Naive thymus-derived CD8-positive, alpha-beta T cell (primary cell): Measurements from ENCODE around the gene NMNAT2. TPM values are rescaled to one million over a fixed set of nuclear protein-coding genes. Genes with fewer than 3 reads are reported as not detected.
A peak's percentile ranks its signal among the peaks of the same experiment; 100 is the strongest.
"Not testable (repeated sequence)": the region's sequence is repeated elsewhere in the genome, so short reads cannot be mapped to it uniquely, and the experiment has no call there.

Experiments used
- ATAC-seq, 2 donors: fragments of 150-1000 bp; cut with Tn5 transposase in 1 of 2; sonication (Bioruptor Pico), chemical (Tn5 transposase) in 1 of 2; 1 replicate in 1 of 2; 2 replicates in 1 of 2; pipeline ENCODE4 v1.10.0; 2021; ENCODE audit warnings: mild to moderate bottlenecking in 2 of 2, moderate library complexity in 2 of 2
- POLR2A ChIA-PET: fragments of 350-600 bp; sonication (Branson Sonifier 250); formaldehyde crosslinking; loops from one replicate; lab custom pipeline; 2021; ENCODE audit warnings: antibody characterized with exemption; lab: Charles Lee
- DNase-seq, 10 donors: peaks; one replicate each; pipeline versions ENCODE4 v3.0.0 to v3.0.0-alpha.2; 2020 to 2022
- H3K27ac Mint-ChIP-seq, 10 donors: one replicate each; pipeline ENCODE4 v1.8.0; 2020 to 2022; ENCODE audit warnings: mild to moderate bottlenecking in 10 of 10, mixed read lengths in 10 of 10, moderate library complexity in 4 of 10, inconsistent platforms in 1 of 10
- H3K27me3 Mint-ChIP-seq, 5 donors: one replicate each; pipeline ENCODE4 v1.8.0; 2021 to 2022; ENCODE audit warnings: mixed read lengths in 5 of 5
- H3K36me3 Mint-ChIP-seq, 3 donors: one replicate each; pipeline ENCODE4 v1.8.0; 2020 to 2022; ENCODE audit warnings: mixed read lengths in 3 of 3, mild to moderate bottlenecking in 2 of 3, inconsistent platforms in 1 of 3
- H3K4me1 Mint-ChIP-seq, 4 donors: one replicate each; pipeline ENCODE4 v1.8.0; 2021 to 2022; ENCODE audit warnings: mixed read lengths in 4 of 4
- H3K4me3 Mint-ChIP-seq, 10 donors: one replicate each; pipeline ENCODE4 v1.8.0; 2020 to 2022; ENCODE audit warnings: mild to moderate bottlenecking in 10 of 10, mixed read lengths in 10 of 10, moderate library complexity in 6 of 10, inconsistent platforms in 1 of 10
- H3K9me3 Mint-ChIP-seq, 9 donors: one replicate each; pipeline ENCODE4 v1.8.0; 2020 to 2022; ENCODE audit warnings: mixed read lengths in 9 of 9, mild to moderate bottlenecking in 3 of 9, inconsistent platforms in 1 of 9, moderate library complexity in 1 of 9
- polyA plus RNA-seq, 3 donors: library from polyadenylated mRNA; unstranded; fragments of 300-500 nt; fragmentation: Illumina TruSeq; gene quantifications; one replicate each; pipeline ENCODE4 v1.2.3, GENCODE V29; 2021
- total RNA-seq, 8 experiments: library from RNA in 2 of 8; stranded (reverse) in 2 of 8; gene quantifications; one replicate each; pipeline ENCODE4 v1.2.3 and lab custom pipeline; 2021 to 2026

The NMNAT2 gene
- total and polyA plus RNA-seq, 5 experiments from 2014 or later = not detected

DNA sequence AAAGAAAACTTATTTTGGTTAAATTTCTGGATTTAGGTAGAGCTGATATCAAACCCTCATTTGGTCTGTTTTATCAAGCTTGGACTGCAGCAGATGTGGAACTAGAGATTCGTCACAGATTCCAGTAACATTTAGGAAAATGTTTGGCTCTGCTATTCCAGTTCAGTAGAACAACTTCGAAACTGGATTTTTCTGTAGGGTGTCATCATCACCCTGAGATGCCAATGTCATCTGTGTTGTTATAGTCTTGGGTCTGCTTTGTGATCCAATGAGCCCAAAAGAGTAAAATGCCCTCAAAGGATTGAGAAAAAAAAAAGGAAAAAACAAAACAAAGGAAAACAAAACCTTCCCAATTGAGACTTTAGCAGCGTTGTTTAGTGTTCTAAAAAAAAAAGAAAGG, 176.7 kb downstream of the NMNAT2 start:
- POLR2A ChIA-PET = no interaction called here
- ATAC-seq = no peak
- DNase-seq = no peak
- Mint-ChIP-seq H3K9me3 (no peaks in the 10 kb centered on the region), H3K27ac (no peak overlapping the region), H3K36me3 (peaks cover 0 to 2% (median 0%) of the 10 kb centered on the region in 3 donors), H3K4me1 (no peaks in the 10 kb centered on the region), H3K27me3 (peaks cover 0 to 24% (median 7%) of the 10 kb centered on the region in 5 donors), H3K4me3 (no peak overlapping the region)

DNA sequence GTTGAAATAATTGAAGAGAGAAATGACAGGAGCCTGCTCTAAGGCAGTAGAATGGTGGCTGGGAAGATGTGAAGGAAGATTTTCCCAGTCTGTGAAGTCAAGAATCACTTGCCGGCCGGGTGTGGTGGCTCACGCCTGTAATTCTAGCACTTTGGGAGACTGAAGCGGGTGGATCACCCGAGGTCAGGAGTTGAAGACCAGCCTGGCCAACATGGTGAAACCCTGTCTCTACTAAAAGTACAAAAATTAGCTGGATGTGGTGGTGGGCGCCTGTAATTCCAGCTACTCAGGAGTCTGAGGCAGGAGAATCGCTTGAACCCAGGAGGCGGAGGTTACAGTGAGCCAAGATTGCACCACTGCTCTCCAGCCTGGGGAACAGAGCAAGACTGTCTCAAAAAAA, 177.3 kb downstream of the NMNAT2 start:
- H3K4me1 Mint-ChIP-seq, H3K9me3 Mint-ChIP-seq, H3K36me3 Mint-ChIP-seq, POLR2A ChIA-PET, ATAC-seq, H3K27ac Mint-ChIP-seq, DNase-seq, H3K4me3 Mint-ChIP-seq: not testable (repeated sequence)
- peaks cover 0 to 24% (median 7%) of the 10 kb centered on the region in 5 donors for H3K27me3 Mint-ChIP-seq

DNA sequence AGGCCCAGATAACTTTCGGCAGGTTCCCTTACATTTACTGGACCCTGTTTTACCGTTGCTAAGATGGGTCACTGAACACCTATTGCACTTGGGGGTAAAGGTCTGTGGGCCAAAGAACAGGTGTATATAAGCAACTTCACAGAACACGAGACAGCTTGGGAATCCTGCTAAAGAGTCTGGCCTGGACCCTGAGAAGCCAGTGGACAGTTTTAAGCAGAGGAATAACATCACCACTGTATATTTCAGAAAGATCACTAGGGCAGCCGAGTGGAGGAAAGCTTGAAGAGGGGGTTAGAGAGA, 177.7 kb downstream of the NMNAT2 start:
- Mint-ChIP-seq H3K36me3 (no peaks in the 10 kb centered on the region), H3K27ac (no peak overlapping the region), H3K4me1 (no peaks in the 10 kb centered on the region), H3K27me3 (peaks cover 0 to 24% (median 7%) of the 10 kb centered on the region in 5 donors), H3K4me3 (no peak overlapping the region), H3K9me3 (no peaks in the 10 kb centered on the region)
- DNase-seq (no peak), ATAC-seq (no peak)
- POLR2A ChIA-PET = no interaction called here

- H3K36me3 Mint-ChIP-seq = no peaks in the 10 kb centered on the region
- H3K4me3 Mint-ChIP-seq = no peak overlapping the region
- POLR2A ChIA-PET = no interaction called here
- DNase-seq = no peak
- ATAC-seq = no peak
- no peaks in the 10 kb centered on the region for H3K9me3 Mint-ChIP-seq
- H3K27me3 Mint-ChIP-seq = peaks cover 0 to 25% (median 9%) of the 10 kb centered on the region in 5 donors
- no peaks in the 10 kb centered on the region for H3K4me1 Mint-ChIP-seq
- no peak overlapping the region for H3K27ac Mint-ChIP-seq
Measured at GRCh38 chr1:183239793-183240525, 178.2 kb downstream of the NMNAT2 start.

DNA sequence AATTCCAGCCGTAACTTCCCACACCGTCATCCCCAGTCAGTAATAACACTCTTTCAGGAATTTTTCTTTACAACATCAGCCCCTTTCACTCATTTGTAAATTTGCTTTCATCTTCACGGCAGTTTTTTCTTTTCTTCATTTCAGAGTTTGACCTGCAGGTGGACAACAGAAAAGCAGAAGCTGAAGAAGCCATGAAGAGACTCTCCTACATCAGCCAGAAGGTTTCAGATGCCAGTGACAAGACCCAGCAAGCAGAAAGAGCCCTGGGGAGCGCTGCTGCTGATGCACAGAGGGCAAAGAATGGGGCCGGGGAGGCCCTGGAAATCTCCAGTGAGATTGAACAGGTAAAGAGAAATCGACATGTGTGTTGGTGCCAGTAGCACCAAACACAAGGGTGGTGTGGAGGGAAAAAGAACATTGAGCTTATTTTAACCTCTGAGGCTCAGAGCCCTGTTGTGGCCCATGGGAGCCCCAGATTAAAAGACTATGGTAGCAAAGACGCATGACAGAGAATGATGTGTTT, 178.9 kb downstream of the NMNAT2 start:
- no peak for DNase-seq
- Mint-ChIP-seq H3K27ac (no peak overlapping the region), H3K4me1 (no peaks in the 10 kb centered on the region), H3K9me3 (no peaks in the 10 kb centered on the region), H3K27me3 (peaks cover 0 to 25% (median 9%) of the 10 kb centered on the region in 5 donors), H3K36me3 (no peaks in the 10 kb centered on the region), H3K4me3 (no peak overlapping the region)
- ATAC-seq = no peak
- POLR2A ChIA-PET = no interaction called here

GRCh38 chr1:183238071-183238470, 180.1 kb downstream of the NMNAT2 start:
- Mint-ChIP-seq H3K4me3 (no peak overlapping the region), H3K9me3 (no peaks in the 10 kb centered on the region), H3K4me1 (no peaks in the 10 kb centered on the region), H3K36me3 (no peaks in the 10 kb centered on the region), H3K27me3 (peaks cover 0 to 25% (median 7%) of the 10 kb centered on the region in 5 donors), H3K27ac (no peak overlapping the region)
- no peak for DNase-seq
- ATAC-seq = no peak
- POLR2A ChIA-PET = no interaction called here

GRCh38 chr1:183237046-183237445, 181.1 kb downstream of the NMNAT2 start:
- POLR2A ChIA-PET = no interaction called here
- Mint-ChIP-seq H3K27ac (no peak overlapping the region), H3K36me3 (no peaks in the 10 kb centered on the region), H3K27me3 (peaks cover 0 to 25% (median 5%) of the 10 kb centered on the region in 5 donors), H3K4me1 (no peaks in the 10 kb centered on the region), H3K4me3 (no peak overlapping the region), H3K9me3 (no peaks in the 10 kb centered on the region)
- no peak for ATAC-seq
- DNase-seq = no peak

GRCh38 chr1:183236158-183236725, 181.9 kb downstream of the NMNAT2 start:
- H3K36me3 Mint-ChIP-seq = no peaks in the 10 kb centered on the region

GRCh38 chr1:183235503-183235902, 182.7 kb downstream of the NMNAT2 start:
- ATAC-seq (no peak), DNase-seq (no peak)
- H3K4me3 Mint-ChIP-seq = no peak overlapping the region
- H3K27me3 Mint-ChIP-seq = peaks cover 0 to 13% (median 5%) of the 10 kb centered on the region in 5 donors
- no peaks in the 10 kb centered on the region for H3K36me3 Mint-ChIP-seq
- no peak overlapping the region for H3K27ac Mint-ChIP-seq
- H3K9me3 Mint-ChIP-seq = no peaks in the 10 kb centered on the region
- POLR2A ChIA-PET = no interaction called here
- no peaks in the 10 kb centered on the region for H3K4me1 Mint-ChIP-seq

More at GRCh38 chr1:183236158-183236725, 181.9 kb downstream of the NMNAT2 start:
- POLR2A ChIA-PET = no interaction called here
- Mint-ChIP-seq H3K27ac (no peak overlapping the region), H3K4me1 (no peaks in the 10 kb centered on the region), H3K27me3 (peaks cover 0 to 21% (median 5%) of the 10 kb centered on the region in 5 donors), H3K9me3 (no peaks in the 10 kb centered on the region), H3K4me3 (no peak overlapping the region)
- ATAC-seq (no peak), DNase-seq (no peak)

- H3K36me3 Mint-ChIP-seq = no peaks in the 10 kb centered on the region
- no peaks in the 10 kb centered on the region for H3K4me1 Mint-ChIP-seq
- ATAC-seq = no peak
- POLR2A ChIA-PET = no interaction called here
- H3K27ac Mint-ChIP-seq = no peak overlapping the region
- H3K27me3 Mint-ChIP-seq = peaks cover 0 to 9% (median 5%) of the 10 kb centered on the region in 5 donors
- no peaks in the 10 kb centered on the region for H3K9me3 Mint-ChIP-seq
- DNase-seq = no peak
- no peak overlapping the region for H3K4me3 Mint-ChIP-seq
Measured at GRCh38 chr1:183234660-183235476, 183.3 kb downstream of the NMNAT2 start.

DNA sequence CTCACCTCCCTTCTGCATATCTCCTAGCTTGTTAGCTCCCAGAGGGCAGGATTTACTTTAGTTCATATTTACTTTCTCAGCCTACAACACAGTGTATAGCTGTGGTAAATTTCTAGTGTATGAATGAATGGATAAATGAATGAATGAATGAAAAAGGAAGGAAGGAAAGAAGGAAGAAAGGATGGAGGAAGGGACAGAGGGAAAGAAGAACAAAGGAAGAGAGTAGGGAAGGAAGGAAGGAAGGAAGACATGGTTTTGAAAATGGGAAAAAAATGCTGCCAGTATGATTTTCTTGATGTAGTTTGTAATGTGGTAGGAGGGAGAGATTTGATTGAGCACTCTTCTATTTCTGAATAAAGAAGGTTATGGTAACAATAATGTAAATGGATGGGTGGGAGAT, 185.1 kb downstream of the NMNAT2 start:
- Mint-ChIP-seq H3K36me3 (no peaks in the 10 kb centered on the region), H3K4me1 (peaks cover 0 to 2% (median 0%) of the 10 kb centered on the region in 4 donors), H3K27me3 (peaks cover 0 to 9% (median 5%) of the 10 kb centered on the region in 5 donors), H3K4me3 (no peak overlapping the region), H3K27ac (peak overlapping the region in 1 of 10 donors; percentile 3), H3K9me3 (no peaks in the 10 kb centered on the region)
- POLR2A ChIA-PET = no interaction called here
- no peak for ATAC-seq
- DNase-seq = no peak

- Mint-ChIP-seq H3K4me1 (peaks cover 0 to 6% (median under 1%) of the 10 kb centered on the region in 4 donors), H3K27me3 (peaks cover 0 to 18% (median 9%) of the 10 kb centered on the region in 5 donors), H3K4me3 (no peak overlapping the region), H3K27ac (no peak overlapping the region), H3K9me3 (no peaks in the 10 kb centered on the region), H3K36me3 (no peaks in the 10 kb centered on the region)
- ATAC-seq = no peak
- POLR2A ChIA-PET = no interaction called here
- DNase-seq = no peak
Measured at GRCh38 chr1:183231545-183231944, 186.6 kb downstream of the NMNAT2 start.

- Mint-ChIP-seq H3K4me3 (no peak overlapping the region), H3K36me3 (no peaks in the 10 kb centered on the region), H3K9me3 (no peaks in the 10 kb centered on the region), H3K4me1 (peaks cover 0 to 6% (median under 1%) of the 10 kb centered on the region in 4 donors), H3K27ac (no peak overlapping the region), H3K27me3 (peaks cover 0 to 16% (median 7%) of the 10 kb centered on the region in 5 donors)
- POLR2A ChIA-PET = no interaction called here
- DNase-seq (no peak), ATAC-seq (no peak)
Measured at GRCh38 chr1:183230413-183230812, 187.8 kb downstream of the NMNAT2 start.
